GM12878 (cell line): ENCODE data around the gene MILR1. TPM values are rescaled to one million over a fixed set of nuclear protein-coding genes. Genes with fewer than 3 reads are reported as not detected.

ENCODE experiments used
- ATAC-seq: fragments of 200-7000 bp; cut with Tn5 transposase; 3 replicates; pipeline ENCODE4 v1.9.1; 2020; ENCODE audit warnings: mild to moderate bottlenecking, moderate library complexity
- BruUV-seq: library from RNA; stranded (reverse); fragments of 400-500 nt; replicated peaks from 2 replicates; lab custom pipeline; 2021; lab: Mats Ljungman, UMichigan
- CTCF ChIA-PET: fragments of 300-600 bp; sonication (Branson Sonifier 250); formaldehyde crosslinking; extraction: SDS; loops from one replicate; lab custom pipeline; 2021; ENCODE audit warnings: inconsistent platforms; lab: Yijun Ruan, JAX
- POLR2A ChIA-PET: fragments of 350-600 bp; formaldehyde crosslinking; extraction: SDS; loops from one replicate; lab custom pipeline; 2021; ENCODE audit warnings: inconsistent platforms; lab: Charles Lee
- RAD21 ChIA-PET: fragments of 300-600 bp; sonication (Branson Sonifier 250); formaldehyde crosslinking; loops from one replicate; lab custom pipeline; 2023; ENCODE audit warnings: antibody characterized with exemption; ENCODE audit not compliant: unreplicated experiment; lab: Charles Lee
- SMC1A ChIA-PET: fragments of 300-600 bp; sonication (Branson Sonifier 250); formaldehyde crosslinking; loops from one replicate; lab custom pipeline; 2023; ENCODE audit not compliant: unreplicated experiment, uncharacterized antibody; lab: Charles Lee
- DNase-seq: peaks from one replicate; pipeline ENCODE4 v3.0.0-alpha.2; 2011; ENCODE audit warnings: low read depth, low spot score
- FAIRE-seq: peaks from 3 replicates; lab custom pipeline; 2011; peaks lifted over from hg19 to GRCh38; lab: Jason Lieb, UNC
- H2AFZ ChIP-seq: 2 replicates; pipeline ENCODE4 v1.6.0; 2011; ENCODE audit warnings: low read depth, low read length, control low read depth; ENCODE audit not compliant: control insufficient read depth
- H3K27ac ChIP-seq: 2 replicates; pipeline ENCODE4 v1.5.1; 2011; ENCODE audit warnings: control low read depth; ENCODE audit not compliant: control insufficient read depth, insufficient read depth
- H3K27me3 ChIP-seq, 2 experiments: replicated peaks in 1 of 2; 2 replicates each; pipeline versions ENCODE4 v1.6.0 to v1.6.1; 2011; ENCODE audit warnings: low read length in 1 of 2; ENCODE audit not compliant: control insufficient read depth in 2 of 2, insufficient read depth in 2 of 2
- H3K36me3 ChIP-seq, 2 experiments: 2 replicates each; pipeline ENCODE4 v1.5.1; 2011; ENCODE audit warnings: low read length in 1 of 2; ENCODE audit not compliant: control insufficient read depth in 2 of 2, insufficient read depth in 2 of 2
- H3K4me1 ChIP-seq: 2 replicates; pipeline ENCODE4 v1.6.1; 2011; ENCODE audit warnings: mild to moderate bottlenecking, low read length, moderate library complexity, mixed read lengths; ENCODE audit not compliant: control insufficient read depth, insufficient read depth
- H3K4me2 ChIP-seq: 2 replicates; pipeline ENCODE4 v1.6.0; 2011; ENCODE audit warnings: control low read depth; ENCODE audit not compliant: control insufficient read depth, insufficient read depth
- H3K4me3 ChIP-seq: fragments of 200-600 bp; sonication (generic); 2 replicates; pipeline ENCODE4 v1.5.1; 2016
- H3K79me2 ChIP-seq: 2 replicates; pipeline ENCODE4 v1.6.0; 2011; ENCODE audit warnings: low read length; ENCODE audit not compliant: control insufficient read depth, insufficient read depth
- H3K9ac ChIP-seq: 2 replicates; pipeline ENCODE4 v1.8.0; 2011; ENCODE audit warnings: low read length, control low read depth, mixed read lengths; ENCODE audit not compliant: control insufficient read depth, insufficient read depth
- H3K9me3 ChIP-seq: replicated peaks from 3 replicates; pipeline ENCODE4 v1.5.1; 2011; ENCODE audit warnings: mild to moderate bottlenecking, low read length; ENCODE audit not compliant: control insufficient read depth, insufficient read depth
- H4K20me1 ChIP-seq: 2 replicates; pipeline ENCODE4 v1.6.0; 2011; ENCODE audit not compliant: control insufficient read depth, insufficient read depth
- CBX5 ChIP-seq: sonication (generic); IDR thresholded peaks from 2 replicates; pipeline ENCODE4 v1.6.1; 2016; ENCODE audit warnings: low read depth, moderate library complexity, mild to moderate bottlenecking, inconsistent platforms
- CHD1 ChIP-seq: IDR thresholded peaks from 2 replicates; pipeline ENCODE4 v1.6.1; 2012; ENCODE audit warnings: low read depth, low read length, improper control_type of control experiment
- CHD2 ChIP-seq: IDR thresholded peaks from 2 replicates; pipeline ENCODE4 v1.6.1; 2011; ENCODE audit warnings: low read depth, low read length, improper control_type of control experiment, borderline replicate concordance
- ETV6 ChIP-seq, 2 experiments: fragments of 450-650 bp in 1 of 2; IDR thresholded peaks in 1 of 2; conservative IDR thresholded peaks in 1 of 2; 2 replicates each; pipeline ENCODE4 v1.6.1; 2014; ENCODE audit warnings: antibody characterized with exemption in 1 of 2, borderline replicate concordance in 1 of 2, low read depth in 1 of 2, mild to moderate bottlenecking in 1 of 2, moderate library complexity in 1 of 2
- FOXM1 ChIP-seq: IDR thresholded peaks from 2 replicates; pipeline ENCODE4 v1.6.1; 2012; ENCODE audit warnings: low read depth, mild to moderate bottlenecking, inconsistent platforms, low read length, moderate library complexity
- GABPA ChIP-seq: IDR thresholded peaks from 2 replicates; pipeline ENCODE4 v1.6.1; 2014; ENCODE audit warnings: antibody characterized with exemption, low read depth, mild to moderate bottlenecking, inconsistent platforms
- HCFC1 ChIP-seq: fragments of 150-350 bp; IDR thresholded peaks from 2 replicates; pipeline ENCODE4 v1.6.1; 2014; ENCODE audit warnings: low read length
- HDAC6 ChIP-seq: fragments of 200-600 bp; sonication (generic); IDR thresholded peaks from one replicate; pipeline ENCODE4 v1.8.0; 2017; ENCODE audit warnings: antibody characterized with exemption; ENCODE audit not compliant: unreplicated experiment
- NFIC ChIP-seq: IDR thresholded peaks from 2 replicates; pipeline ENCODE4 v1.6.1; 2012; ENCODE audit warnings: low read depth, mild to moderate bottlenecking, inconsistent platforms, low read length, moderate library complexity
- NFXL1 ChIP-seq: fragments of 450-650 bp; IDR thresholded peaks from 2 replicates; pipeline ENCODE4 v1.6.1; 2017; ENCODE audit warnings: antibody characterized with exemption, mild to moderate bottlenecking, borderline replicate concordance
- NR2C2 ChIP-seq: IDR thresholded peaks from 2 replicates; pipeline ENCODE4 v1.6.1; 2011; ENCODE audit warnings: borderline replicate concordance, low read depth; ENCODE audit not compliant: control insufficient read depth, insufficient read length
- POLR2A ChIP-seq: IDR thresholded peaks from 2 replicates; pipeline ENCODE4 v1.6.1; 2011; ENCODE audit warnings: low read depth, mild to moderate bottlenecking, low read length
- RAD21 ChIP-seq: IDR thresholded peaks from 2 replicates; pipeline ENCODE4 v1.6.1; 2011; ENCODE audit warnings: mild to moderate bottlenecking, low read depth, low read length, moderate library complexity; ENCODE audit not compliant: insufficient read depth
- SIX5 ChIP-seq: IDR thresholded peaks from 2 replicates; pipeline ENCODE4 v1.6.1; 2011; ENCODE audit warnings: mild to moderate bottlenecking, low read depth, low read length, moderate library complexity; ENCODE audit not compliant: severe bottlenecking
- SMAD5 ChIP-seq: IDR thresholded peaks from 2 replicates; pipeline ENCODE4 v1.6.1; 2016; ENCODE audit warnings: antibody characterized with exemption, low read depth
- SMARCA5 ChIP-seq: fragments of 450-650 bp; IDR thresholded peaks from 2 replicates; pipeline ENCODE4 v1.6.1; 2017; ENCODE audit warnings: mild to moderate bottlenecking
- YY1 ChIP-seq: IDR thresholded peaks from 2 replicates; pipeline ENCODE4 v1.6.1; 2011; ENCODE audit warnings: low read depth, mild to moderate bottlenecking, low read length
- ZNF207 ChIP-seq: fragments of 450-650 bp; IDR thresholded peaks from 2 replicates; pipeline ENCODE4 v1.6.1; 2014; ENCODE audit warnings: antibody characterized with exemption, mild to moderate bottlenecking, borderline replicate concordance
- ZNF217 ChIP-seq: fragments of 450-650 bp; IDR thresholded peaks from 2 replicates; pipeline ENCODE4 v1.6.1; 2017; ENCODE audit warnings: antibody characterized with exemption, mild to moderate bottlenecking
- ZNF384 ChIP-seq: IDR thresholded peaks from 2 replicates; pipeline ENCODE4 v1.6.1; 2012; ENCODE audit warnings: low read depth, mild to moderate bottlenecking, low read length, improper control_type of control experiment, borderline replicate concordance
- WGBS: methylation state at CpG from one replicate; pipeline ENCODE4 v1.1.6; 2016; ENCODE audit warnings: low lambda C conversion rate; ENCODE audit not compliant: insufficient replicate concordance, insufficient coverage; ENCODE audit errors: missing lambda C conversion rate; 5-methylcytosine and 5-hydroxymethylcytosine counted together
- in situ Hi-C: fragments of 300-500 bp; cut with MboI; formaldehyde crosslinking; loops from 9 replicates; pipeline ENCODE4 v1.14.3; 2018; ENCODE audit warnings: mixed read lengths
- intact Hi-C: fragments of 100-400 bp; cut with micrococcal nuclease; formaldehyde crosslinking; loops from one replicate; pipeline ENCODE4 v1.14.2; 2022; ENCODE audit not compliant: unreplicated experiment
- polyA plus RNA-seq, 11 experiments: library from polyadenylated mRNA; depleted of rRNA in 4 of 11; unstranded in 6 of 11; stranded (reverse) in 5 of 11; fragments of >200 nt; fragmentation: Nextera tagmentation in 4 of 11; fragmentation: Illumina TruSeq in 1 of 11; extraction: Ambion mirVana in 4 of 11; extraction: Trizol in 1 of 11; gene quantifications; 1 replicate in 1 of 11; 2 replicates in 10 of 11; pipeline versions ENCODE4 v1.2.1 to v1.2.3, GENCODE V29; 2011 to 2016; ENCODE audit warnings: inconsistent platforms in 2 of 11, missing spikeins in 2 of 11, low read depth in 1 of 11
- total RNA-seq, 4 experiments: library from RNA; depleted of rRNA in 3 of 4; stranded (reverse); fragments of >200 nt in 3 of 4; fragmentation: Illumina TruSeq in 1 of 4; extraction: Trizol in 1 of 4; gene quantifications; 2 replicates each; pipeline versions ENCODE4 v1.2.1 to v1.2.3, GENCODE V29; 2013 to 2021
- TF ChIP-seq, protein P1 (sequence below): fragments of 450-650 bp; formaldehyde crosslinking; IDR thresholded peaks from 2 replicates; pipeline ENCODE4 v1.4.0; 2020; ENCODE audit warnings: mild to moderate bottlenecking, moderate library complexity
- TF ChIP-seq, protein P2 (sequence below): fragments of 450-650 bp; IDR thresholded peaks from 2 replicates; pipeline ENCODE4 v1.6.1; 2016; ENCODE audit warnings: mild to moderate bottlenecking

Gene MILR1
- total and polyA plus RNA-seq, 10 of the 15 experiments (the other 5 are each of a cell fraction or from before 2014, with no cell fraction given): 2.0 to 47.2 (median 17.2) TPM

DNA sequence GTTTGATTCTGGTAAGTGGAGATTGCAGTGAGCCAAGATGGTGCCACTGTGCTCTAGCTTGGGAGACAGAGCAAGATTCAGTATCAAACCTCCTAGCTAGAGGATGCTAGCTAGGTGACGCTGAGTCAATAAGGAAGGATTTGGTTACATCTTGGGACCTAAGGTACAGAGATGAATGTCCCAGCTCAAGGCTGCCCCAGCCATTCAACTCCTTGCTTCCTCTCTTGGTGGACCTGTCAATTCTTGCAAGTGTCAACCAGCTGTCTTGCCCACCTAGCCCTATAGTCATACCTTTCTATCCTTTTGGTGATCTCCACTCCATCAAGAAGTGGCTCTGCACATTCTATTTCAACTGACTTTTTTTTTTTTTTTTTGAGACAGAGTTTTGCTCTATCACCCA is 1.4 kb upstream of the MILR1 start:
- no peak overlapping the region for H3K4me2 ChIP-seq
- no peak for ATAC-seq
- in situ Hi-C loops: no loop called here
- SMC1A ChIA-PET: interaction anchor here (0.6 to 1.0 kb wide), 2 partner anchors 27 to 73 kb away, joined by 3 to 4 read pairs; no protein-coding TSS in a partner anchor
- no peak for FAIRE-seq
- no peak overlapping the region for H3K4me3 ChIP-seq
- no peak overlapping the region for H3K27ac ChIP-seq
- H3K36me3 ChIP-seq: no peaks in the 10 kb centered on the region
- RAD21 ChIA-PET: no interaction called here
- DNase-seq: no peak
- H4K20me1 ChIP-seq: no peaks in the 10 kb centered on the region
- no peaks in the 10 kb centered on the region for H3K27me3 ChIP-seq
- POLR2A ChIA-PET: interaction anchor here (0.6 to 1.0 kb wide), 2 partner anchors 9 to 38 kb away, joined by 3 read pairs; no protein-coding TSS in a partner anchor
- H2AFZ ChIP-seq: no peak overlapping the region
- intact Hi-C loops: no loop called here
- no TSS peak for BruUV-seq
- no peak overlapping the region for H3K9ac ChIP-seq
- peaks cover 6% of the 10 kb centered on the region for H3K4me1 ChIP-seq
- no peaks in the 10 kb centered on the region for H3K9me3 ChIP-seq
- 0% methylated on average over 1 of the region's 1 CpG for WGBS
- H3K79me2 ChIP-seq: no peaks in the 10 kb centered on the region
- CTCF ChIA-PET: interaction anchor here (0.6 to 3.3 kb wide), 3 partner anchors 27 to 156 kb away, joined by 3 to 26 read pairs (median 5); no protein-coding TSS in a partner anchor
- TF ChIP-seq NR2C2 (no peak), HCFC1 (no peak), GABPA (no peak), CHD1 (no peak), ZNF207 (no peak), SMAD5 (no peak), FOXM1 (no peak), ETV6 (conservative IDR thresholded peaks at IDR 0.05 in 1 of 2, IDR thresholded peaks at IDR 0.05 in 1 of 2; ENCODE audit: borderline replicate concordance in 1 of 2, low read depth in 1 of 2) (no peak), SIX5 (no peak), RAD21 (no peak), POLR2A (no peak), CBX5 (no peak), YY1 (no peak), HDAC6 (no peak), ZNF217 (no peak), NFIC (peak; percentile 62; the same call in 1 of the 2 replicates), NFXL1 (no peak), ZNF384 (no peak), CHD2 (no peak), SMARCA5 (no peak)
- TF ChIP-seq, protein P1, sequence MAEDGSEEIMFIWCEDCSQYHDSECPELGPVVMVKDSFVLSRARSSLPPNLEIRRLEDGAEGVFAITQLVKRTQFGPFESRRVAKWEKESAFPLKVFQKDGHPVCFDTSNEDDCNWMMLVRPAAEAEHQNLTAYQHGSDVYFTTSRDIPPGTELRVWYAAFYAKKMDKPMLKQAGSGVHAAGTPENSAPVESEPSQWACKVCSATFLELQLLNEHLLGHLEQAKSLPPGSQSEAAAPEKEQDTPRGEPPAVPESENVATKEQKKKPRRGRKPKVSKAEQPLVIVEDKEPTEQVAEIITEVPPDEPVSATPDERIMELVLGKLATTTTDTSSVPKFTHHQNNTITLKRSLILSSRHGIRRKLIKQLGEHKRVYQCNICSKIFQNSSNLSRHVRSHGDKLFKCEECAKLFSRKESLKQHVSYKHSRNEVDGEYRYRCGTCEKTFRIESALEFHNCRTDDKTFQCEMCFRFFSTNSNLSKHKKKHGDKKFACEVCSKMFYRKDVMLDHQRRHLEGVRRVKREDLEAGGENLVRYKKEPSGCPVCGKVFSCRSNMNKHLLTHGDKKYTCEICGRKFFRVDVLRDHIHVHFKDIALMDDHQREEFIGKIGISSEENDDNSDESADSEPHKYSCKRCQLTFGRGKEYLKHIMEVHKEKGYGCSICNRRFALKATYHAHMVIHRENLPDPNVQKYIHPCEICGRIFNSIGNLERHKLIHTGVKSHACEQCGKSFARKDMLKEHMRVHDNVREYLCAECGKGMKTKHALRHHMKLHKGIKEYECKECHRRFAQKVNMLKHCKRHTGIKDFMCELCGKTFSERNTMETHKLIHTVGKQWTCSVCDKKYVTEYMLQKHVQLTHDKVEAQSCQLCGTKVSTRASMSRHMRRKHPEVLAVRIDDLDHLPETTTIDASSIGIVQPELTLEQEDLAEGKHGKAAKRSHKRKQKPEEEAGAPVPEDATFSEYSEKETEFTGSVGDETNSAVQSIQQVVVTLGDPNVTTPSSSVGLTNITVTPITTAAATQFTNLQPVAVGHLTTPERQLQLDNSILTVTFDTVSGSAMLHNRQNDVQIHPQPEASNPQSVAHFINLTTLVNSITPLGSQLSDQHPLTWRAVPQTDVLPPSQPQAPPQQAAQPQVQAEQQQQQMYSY (CRISPR knock-in tag): no peak
- TF ChIP-seq, protein P2, sequence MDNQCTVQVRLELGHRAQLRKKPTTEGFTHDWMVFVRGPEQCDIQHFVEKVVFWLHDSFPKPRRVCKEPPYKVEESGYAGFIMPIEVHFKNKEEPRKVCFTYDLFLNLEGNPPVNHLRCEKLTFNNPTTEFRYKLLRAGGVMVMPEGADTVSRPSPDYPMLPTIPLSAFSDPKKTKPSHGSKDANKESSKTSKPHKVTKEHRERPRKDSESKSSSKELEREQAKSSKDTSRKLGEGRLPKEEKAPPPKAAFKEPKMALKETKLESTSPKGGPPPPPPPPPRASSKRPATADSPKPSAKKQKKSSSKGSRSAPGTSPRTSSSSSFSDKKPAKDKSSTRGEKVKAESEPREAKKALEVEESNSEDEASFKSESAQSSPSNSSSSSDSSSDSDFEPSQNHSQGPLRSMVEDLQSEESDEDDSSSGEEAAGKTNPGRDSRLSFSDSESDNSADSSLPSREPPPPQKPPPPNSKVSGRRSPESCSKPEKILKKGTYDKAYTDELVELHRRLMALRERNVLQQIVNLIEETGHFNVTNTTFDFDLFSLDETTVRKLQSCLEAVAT: no peak
